ENCODE data around the gene ADNP2.

GRCh38 chr18:80137137-80137536, 28.1 kb downstream of the ADNP2 start:
- TF ChIP-seq ZNF629 (CRISPR knock-in tag; conservative IDR thresholded peaks at IDR 0.05) (no peak), MNT (IDR thresholded peaks at IDR 0.05) (no peak), ZNF350 (CRISPR knock-in tag; IDR thresholded peaks at IDR 0.05; ENCODE audit: borderline replicate concordance, low read depth) (no peak), TMF1 (CRISPR knock-in tag; IDR thresholded peaks at IDR 0.05; ENCODE audit: low read depth) (no peak), FUBP1 (CRISPR knock-in tag; IDR thresholded peaks at IDR 0.05; ENCODE audit: borderline replicate concordance) (no peak), ZZZ3 (CRISPR knock-in tag; IDR thresholded peaks at IDR 0.05; ENCODE audit: borderline replicate concordance) (no peak), HOXD1 (CRISPR knock-in tag; IDR thresholded peaks at IDR 0.05) (no peak), THYN1 (CRISPR knock-in tag; IDR thresholded peaks at IDR 0.05; ENCODE audit: borderline replicate concordance, low read depth) (no peak), ZNF121 (CRISPR knock-in tag; IDR thresholded peaks at IDR 0.05) (no peak), BHLHE40 (IDR thresholded peaks at IDR 0.05; ENCODE audit: low read length) (no peak)
- TF ChIP-seq, protein P1, sequence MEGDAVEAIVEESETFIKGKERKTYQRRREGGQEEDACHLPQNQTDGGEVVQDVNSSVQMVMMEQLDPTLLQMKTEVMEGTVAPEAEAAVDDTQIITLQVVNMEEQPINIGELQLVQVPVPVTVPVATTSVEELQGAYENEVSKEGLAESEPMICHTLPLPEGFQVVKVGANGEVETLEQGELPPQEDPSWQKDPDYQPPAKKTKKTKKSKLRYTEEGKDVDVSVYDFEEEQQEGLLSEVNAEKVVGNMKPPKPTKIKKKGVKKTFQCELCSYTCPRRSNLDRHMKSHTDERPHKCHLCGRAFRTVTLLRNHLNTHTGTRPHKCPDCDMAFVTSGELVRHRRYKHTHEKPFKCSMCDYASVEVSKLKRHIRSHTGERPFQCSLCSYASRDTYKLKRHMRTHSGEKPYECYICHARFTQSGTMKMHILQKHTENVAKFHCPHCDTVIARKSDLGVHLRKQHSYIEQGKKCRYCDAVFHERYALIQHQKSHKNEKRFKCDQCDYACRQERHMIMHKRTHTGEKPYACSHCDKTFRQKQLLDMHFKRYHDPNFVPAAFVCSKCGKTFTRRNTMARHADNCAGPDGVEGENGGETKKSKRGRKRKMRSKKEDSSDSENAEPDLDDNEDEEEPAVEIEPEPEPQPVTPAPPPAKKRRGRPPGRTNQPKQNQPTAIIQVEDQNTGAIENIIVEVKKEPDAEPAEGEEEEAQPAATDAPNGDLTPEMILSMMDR (CRISPR knock-in tag; IDR thresholded peaks at IDR 0.05), result no peak
